HG02885 (cell line): ENCODE results near the gene GATA1.

Experiments
- ATAC-seq: cut with Tn5 transposase; IDR thresholded peaks from one replicate; pipeline ENCODE4 v1.9.1; 2021; ENCODE audit warnings: mild to moderate bottlenecking; ENCODE audit not compliant: unreplicated experiment, poor library complexity

The GATA1 gene

GRCh38 chrX:48784726-48785125, 1.7 kb upstream of the GATA1 start:
- no peak for ATAC-seq

DNA sequence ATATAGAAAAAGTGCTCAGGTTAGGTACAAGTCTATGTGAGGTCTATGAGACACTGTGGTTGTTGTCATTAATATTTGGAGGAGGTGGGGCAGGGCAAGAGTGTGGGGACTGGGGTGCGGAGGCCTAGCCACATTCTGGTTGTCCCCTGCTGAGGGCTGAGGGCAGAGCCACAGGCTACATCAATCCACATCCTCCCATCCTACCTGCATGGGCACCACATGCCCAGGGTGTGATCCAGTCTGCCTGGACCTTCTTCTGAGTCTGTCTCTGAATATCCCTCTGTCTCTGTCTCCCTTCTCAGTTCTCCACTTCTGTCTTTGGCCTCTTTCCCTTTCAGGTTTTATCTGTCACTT, 1.2 kb upstream of the GATA1 start:
- no peak for ATAC-seq

DNA sequence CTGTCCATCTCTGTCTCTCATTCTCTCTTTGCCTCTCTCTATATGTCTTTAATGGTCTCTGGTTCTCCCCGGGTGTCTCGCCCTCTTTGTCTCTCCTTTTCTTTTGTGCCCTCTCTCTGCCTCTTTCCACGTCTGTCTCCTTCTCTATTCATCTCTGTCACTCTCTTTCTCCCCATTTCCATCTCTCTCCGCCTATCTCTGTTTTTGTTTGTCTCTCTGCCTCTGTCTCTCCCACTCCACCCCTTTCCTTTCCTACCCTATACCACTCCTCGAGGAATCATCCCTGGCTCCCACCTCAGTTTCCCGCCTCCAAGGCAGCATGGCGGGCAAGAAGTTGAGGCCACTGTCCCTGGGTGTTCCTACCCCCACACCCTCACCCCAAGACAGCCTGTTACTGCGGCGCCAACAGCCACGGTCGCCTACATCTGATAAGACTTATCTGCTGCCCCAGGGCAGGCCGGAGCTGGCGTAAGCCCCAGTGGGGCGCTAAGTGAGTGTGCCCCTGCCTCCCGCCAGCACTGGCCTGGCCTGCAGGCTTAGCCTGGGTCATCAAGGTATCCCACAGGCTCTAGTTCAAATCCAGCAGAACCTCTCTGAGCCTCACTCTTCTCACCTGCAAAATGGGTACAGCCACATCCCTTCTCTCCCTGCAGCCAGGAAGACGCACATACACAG, 713 bp upstream of the GATA1 start:
- ATAC-seq: no peak

- ATAC-seq: no peak
These were observed 575 bp downstream of the GATA1 start for GRCh38 chrX:48786825-48787504.

GRCh38 chrX:48787505-48788443, 1.4 kb downstream of the GATA1 start:
- ATAC-seq: no peak

- ATAC-seq: no peak
These were observed 3.2 kb downstream of the GATA1 start for GRCh38 chrX:48789366-48790220.

- no peak for ATAC-seq
These were observed 4.1 kb downstream of the GATA1 start for GRCh38 chrX:48790477-48790876.

- no peak for ATAC-seq
These were observed 4.9 kb downstream of the GATA1 start for GRCh38 chrX:48791063-48791820.

GRCh38 chrX:48792219-48792618, 5.8 kb downstream of the GATA1 start:
- no peak for ATAC-seq

DNA sequence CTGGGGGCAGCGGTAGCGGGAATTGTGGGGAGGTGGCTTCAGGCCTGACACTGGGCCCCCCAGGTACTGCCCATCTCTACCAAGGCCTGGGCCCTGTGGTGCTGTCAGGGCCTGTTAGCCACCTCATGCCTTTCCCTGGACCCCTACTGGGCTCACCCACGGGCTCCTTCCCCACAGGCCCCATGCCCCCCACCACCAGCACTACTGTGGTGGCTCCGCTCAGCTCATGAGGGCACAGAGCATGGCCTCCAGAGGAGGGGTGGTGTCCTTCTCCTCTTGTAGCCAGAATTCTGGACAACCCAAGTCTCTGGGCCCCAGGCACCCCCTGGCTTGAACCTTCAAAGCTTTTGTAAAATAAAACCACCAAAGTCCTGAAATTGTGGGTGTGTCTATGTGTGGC, 7.5 kb downstream of the GATA1 start:
- no peak for ATAC-seq

- no peak for ATAC-seq
These were observed 8.0 kb downstream of the GATA1 start for GRCh38 chrX:48794340-48794910.

GRCh38 chrX:48794911-48795515, 8.6 kb downstream of the GATA1 start:
- ATAC-seq: no peak

DNA sequence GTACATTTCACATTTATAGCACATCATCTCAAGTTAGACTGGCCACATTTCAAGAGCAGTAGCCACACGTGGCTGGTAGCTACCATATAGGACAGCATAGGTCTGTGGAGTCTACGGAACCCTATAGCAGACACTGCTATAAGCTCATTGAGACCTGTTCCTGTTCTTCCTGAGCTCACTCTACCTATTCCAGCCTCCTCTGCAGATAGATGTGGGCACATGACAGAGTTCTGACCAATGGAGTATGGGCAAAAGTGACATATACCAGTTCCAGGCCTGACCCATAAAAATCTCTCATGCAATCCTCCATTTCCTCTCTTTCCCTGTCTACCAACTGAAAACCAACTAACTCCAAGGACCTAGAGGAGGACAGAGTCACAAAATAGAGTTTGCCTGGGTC, 11.9 kb downstream of the GATA1 start:
- no peak for ATAC-seq

DNA sequence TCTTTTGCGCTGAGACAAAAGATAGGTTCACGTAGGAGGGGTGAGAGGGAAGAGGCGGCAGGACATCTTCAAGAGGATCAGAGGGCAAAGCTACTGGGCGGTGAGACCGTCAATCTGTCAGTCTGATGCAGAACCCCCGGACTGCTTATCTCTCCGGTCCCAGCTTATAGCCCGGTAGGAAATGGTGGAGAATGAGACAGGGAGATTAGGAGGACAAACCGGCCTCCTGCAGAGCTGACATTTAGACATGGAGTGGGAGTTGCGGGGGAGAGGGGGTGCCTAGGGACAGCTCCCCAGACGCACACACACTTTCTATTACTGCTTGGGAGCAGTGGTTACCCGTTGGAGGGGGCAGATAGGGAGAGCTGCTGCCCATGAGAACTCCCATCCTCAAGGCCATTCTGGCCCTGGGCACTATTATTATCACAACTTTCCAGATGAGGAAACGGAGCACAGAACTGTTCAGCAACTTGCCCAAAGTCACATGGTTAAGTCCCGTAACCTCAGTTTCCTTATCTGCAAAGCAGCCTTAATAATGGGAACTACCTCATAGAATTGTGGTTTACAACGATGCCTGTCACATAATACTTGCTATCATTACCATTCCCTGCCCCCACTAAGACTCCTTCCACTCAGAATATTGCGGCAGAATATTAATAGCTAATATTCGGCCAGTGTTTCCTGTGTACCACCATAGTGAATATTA, 14.3 kb downstream of the GATA1 start:
- ATAC-seq: no peak

DNA sequence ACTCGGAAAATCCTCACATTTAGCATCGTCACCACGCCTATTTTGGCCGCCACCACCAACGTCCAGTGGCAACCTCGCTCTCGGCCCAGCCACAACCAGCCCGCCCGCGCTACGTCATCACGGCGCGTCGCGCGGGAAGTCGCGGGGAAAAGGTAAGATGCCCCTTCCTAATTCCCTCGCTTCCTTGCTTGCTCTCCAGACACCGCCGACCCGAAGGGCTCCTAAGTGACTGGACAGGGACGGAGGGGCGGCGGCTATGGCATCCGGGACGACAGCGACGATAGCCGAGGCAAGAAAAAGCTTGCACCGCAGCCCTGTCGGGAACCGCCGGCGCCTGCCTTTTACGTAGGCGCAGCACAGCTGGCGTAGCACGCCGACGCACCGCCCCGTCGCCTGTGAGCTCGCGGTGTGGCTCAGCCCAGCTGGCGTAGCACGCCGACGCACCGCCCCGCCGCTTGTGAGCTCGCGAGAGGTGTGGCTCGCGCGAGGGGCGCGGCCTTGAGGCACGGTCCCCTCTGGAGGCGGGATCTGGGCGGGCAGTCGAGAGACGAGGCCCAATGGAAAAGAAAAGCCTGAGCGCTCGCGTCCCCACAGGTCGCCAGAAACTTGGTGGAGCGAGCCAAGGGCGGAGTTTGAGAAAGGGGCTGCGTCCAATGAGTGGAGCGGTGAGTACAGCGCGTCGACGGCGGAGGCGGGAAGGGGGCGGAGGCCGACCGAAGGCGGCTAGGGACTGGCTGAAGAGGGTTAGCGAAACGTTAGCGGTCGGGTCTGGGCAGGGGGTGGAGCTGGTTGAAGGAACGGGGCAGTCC, 15.1 kb downstream of the GATA1 start, which contains the start of gene HDAC6:
Gene HDAC6, plus strand, starts transcription at position 788 of the 809 bp plus-strand sequence. CDS start 626 bp downstream, outside the sequence.
- peak; percentile 83 for ATAC-seq

- ATAC-seq: peak; percentile 44
These were observed 15.9 kb downstream of the GATA1 start for GRCh38 chrX:48802089-48802904.

DNA sequence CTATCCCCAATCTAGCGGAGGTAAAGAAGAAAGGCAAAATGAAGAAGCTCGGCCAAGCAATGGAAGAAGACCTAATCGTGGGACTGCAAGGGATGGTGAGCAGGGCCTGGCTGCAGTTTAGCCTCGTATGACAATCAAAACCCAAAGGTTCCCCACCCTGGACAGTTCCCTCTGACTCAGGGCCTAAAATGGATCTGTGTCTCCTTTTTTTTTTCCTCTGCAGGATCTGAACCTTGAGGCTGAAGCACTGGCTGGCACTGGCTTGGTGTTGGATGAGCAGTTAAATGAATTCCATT, 16.5 kb downstream of the GATA1 start:
- no peak for ATAC-seq
